Measurements from ENCODE around the gene SPINK4.

The SPINK4 gene

DNA sequence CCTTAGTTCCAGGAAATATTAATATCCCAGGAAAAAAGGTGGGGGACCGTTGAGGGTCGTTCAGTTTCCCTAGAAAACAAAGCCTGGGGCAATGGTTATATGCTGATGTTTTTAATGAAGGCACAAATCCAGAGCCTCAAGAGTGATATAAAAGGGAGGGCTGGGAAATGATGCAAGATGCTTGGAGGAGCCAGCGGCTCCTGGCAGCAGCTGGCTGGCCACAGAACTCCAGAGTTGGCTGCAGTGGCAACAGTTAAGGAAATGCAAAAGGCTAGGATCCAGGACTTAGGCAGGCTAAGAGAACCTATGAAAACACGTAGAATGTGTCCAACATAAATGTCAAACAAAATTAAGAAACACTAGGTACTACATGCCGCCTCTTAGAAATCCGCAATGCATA lies 41.8 kb upstream of the SPINK4 start:
- Histone ChIP-seq H3K27me3 (ENCODE audit: insufficient read depth, low read depth, severe bottlenecking) (no peaks in the 10 kb centered on the region), H3K36me3 (no peaks in the 10 kb centered on the region), H3K27ac (no peak overlapping the region), H3K9me3 (ENCODE audit: severe bottlenecking) (no peaks in the 10 kb centered on the region), H3K4me3 (ENCODE audit: low read depth, low read length) (no peak overlapping the region)
- no peak for DNase-seq
- TF ChIP-seq, protein P1, sequence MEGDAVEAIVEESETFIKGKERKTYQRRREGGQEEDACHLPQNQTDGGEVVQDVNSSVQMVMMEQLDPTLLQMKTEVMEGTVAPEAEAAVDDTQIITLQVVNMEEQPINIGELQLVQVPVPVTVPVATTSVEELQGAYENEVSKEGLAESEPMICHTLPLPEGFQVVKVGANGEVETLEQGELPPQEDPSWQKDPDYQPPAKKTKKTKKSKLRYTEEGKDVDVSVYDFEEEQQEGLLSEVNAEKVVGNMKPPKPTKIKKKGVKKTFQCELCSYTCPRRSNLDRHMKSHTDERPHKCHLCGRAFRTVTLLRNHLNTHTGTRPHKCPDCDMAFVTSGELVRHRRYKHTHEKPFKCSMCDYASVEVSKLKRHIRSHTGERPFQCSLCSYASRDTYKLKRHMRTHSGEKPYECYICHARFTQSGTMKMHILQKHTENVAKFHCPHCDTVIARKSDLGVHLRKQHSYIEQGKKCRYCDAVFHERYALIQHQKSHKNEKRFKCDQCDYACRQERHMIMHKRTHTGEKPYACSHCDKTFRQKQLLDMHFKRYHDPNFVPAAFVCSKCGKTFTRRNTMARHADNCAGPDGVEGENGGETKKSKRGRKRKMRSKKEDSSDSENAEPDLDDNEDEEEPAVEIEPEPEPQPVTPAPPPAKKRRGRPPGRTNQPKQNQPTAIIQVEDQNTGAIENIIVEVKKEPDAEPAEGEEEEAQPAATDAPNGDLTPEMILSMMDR (IDR thresholded peaks at IDR 0.05; ENCODE audit: low read depth, low read length), result no peak

DNA sequence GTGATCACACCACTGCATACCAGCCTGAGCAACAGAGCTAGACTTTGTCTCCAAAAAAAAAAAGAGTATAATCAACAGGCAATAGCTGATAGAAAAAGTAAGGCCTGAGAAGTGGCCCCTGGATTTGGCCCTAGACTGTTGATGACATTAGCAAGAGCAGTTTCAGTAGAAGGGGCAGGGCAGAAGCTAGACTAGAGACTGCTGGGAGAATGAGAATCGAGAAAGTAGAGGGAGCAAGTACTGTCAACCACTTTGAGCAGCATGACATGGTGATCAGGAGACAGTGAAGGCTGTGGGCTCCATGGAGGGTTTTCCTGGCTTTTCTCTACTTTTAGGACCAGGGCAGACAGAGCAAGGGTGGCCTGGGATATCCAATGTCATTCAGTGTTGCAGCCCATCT lies 37.9 kb upstream of the SPINK4 start:
- Histone ChIP-seq H3K9me3 (ENCODE audit: severe bottlenecking) (no peaks in the 10 kb centered on the region), H3K27ac (no peak overlapping the region), H3K36me3 (no peaks in the 10 kb centered on the region), H3K4me3 (ENCODE audit: low read depth, low read length) (no peak overlapping the region), H3K27me3 (ENCODE audit: insufficient read depth, low read depth, severe bottlenecking) (no peaks in the 10 kb centered on the region)
- DNase-seq, result no peak
- TF ChIP-seq, protein P1 (IDR thresholded peaks at IDR 0.05; ENCODE audit: low read depth, low read length), result no peak

DNA sequence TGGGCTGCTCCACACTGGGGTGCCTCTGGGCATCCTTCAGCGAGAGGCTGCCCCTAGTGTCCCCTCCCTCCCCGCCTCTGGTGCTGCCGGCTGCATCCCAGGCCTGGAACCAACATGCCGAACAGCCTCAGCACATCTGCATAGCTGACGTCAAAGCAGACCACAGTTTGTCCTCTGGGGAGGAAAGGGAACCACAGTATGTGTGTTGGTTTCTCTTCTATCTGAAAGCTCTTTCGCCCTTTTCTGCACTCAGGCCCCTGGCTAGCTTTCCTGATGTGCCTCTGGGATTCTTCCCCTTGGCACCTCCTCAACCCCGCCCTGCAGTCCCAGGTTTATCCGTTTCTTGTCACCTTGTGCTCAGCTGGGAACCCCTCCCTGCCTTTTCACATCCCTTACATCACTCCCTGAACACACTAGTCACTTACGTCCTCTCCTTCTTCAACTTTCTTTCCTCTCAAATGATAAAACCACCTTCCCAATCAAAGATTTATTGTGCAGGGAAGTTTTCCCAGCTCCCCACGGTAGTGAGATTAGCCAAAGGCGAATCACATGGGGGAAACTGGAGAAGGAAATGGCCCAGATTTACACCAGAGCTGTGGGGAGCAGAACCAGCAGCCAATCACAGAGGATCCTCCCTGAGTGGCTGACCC lies 37.3 kb upstream of the SPINK4 start:
- no peak overlapping the region for H3K4me3 ChIP-seq (ENCODE audit: low read depth, low read length)
- DNase-seq, result no peak
- no peak overlapping the region for H3K27ac ChIP-seq

DNA sequence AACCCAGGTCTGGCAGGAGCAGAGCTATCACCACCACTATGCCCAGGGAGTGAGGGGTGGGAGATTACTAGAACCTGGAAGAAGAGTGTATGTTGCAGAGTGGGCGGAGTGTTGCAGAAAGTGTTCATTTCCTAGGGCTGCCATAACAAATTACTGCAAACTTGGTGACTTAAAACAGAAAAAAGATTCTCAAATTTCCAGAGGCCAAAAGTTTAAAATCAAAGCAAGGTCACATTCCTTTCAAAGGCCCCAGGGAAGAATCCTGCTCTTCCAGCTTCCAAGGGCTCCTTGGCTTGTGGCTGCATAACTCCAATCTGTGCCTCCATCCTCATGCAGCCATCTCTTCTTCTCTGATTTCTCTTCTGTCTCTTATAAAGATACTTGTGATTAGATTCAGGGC lies 30.6 kb upstream of the SPINK4 start:
- Histone ChIP-seq H3K4me3 (ENCODE audit: low read depth, low read length) (no peak overlapping the region), H3K27ac (no peak overlapping the region), H3K27me3 (ENCODE audit: insufficient read depth, low read depth, severe bottlenecking) (no peaks in the 10 kb centered on the region), H3K9me3 (ENCODE audit: severe bottlenecking) (no peaks in the 10 kb centered on the region), H3K36me3 (no peaks in the 10 kb centered on the region)
- TF ChIP-seq, protein P1 (IDR thresholded peaks at IDR 0.05; ENCODE audit: low read depth, low read length), result no peak
- DNase-seq, result no peak

More for the DNA sequence above, 37.3 kb upstream of the SPINK4 start:
- TF ChIP-seq, protein P1 (IDR thresholded peaks at IDR 0.05; ENCODE audit: low read depth, low read length), result no peak
- H3K27me3 ChIP-seq (ENCODE audit: insufficient read depth, low read depth, severe bottlenecking), result no peaks in the 10 kb centered on the region
- no peaks in the 10 kb centered on the region for H3K36me3 ChIP-seq
- no peaks in the 10 kb centered on the region for H3K9me3 ChIP-seq (ENCODE audit: severe bottlenecking)

DNA sequence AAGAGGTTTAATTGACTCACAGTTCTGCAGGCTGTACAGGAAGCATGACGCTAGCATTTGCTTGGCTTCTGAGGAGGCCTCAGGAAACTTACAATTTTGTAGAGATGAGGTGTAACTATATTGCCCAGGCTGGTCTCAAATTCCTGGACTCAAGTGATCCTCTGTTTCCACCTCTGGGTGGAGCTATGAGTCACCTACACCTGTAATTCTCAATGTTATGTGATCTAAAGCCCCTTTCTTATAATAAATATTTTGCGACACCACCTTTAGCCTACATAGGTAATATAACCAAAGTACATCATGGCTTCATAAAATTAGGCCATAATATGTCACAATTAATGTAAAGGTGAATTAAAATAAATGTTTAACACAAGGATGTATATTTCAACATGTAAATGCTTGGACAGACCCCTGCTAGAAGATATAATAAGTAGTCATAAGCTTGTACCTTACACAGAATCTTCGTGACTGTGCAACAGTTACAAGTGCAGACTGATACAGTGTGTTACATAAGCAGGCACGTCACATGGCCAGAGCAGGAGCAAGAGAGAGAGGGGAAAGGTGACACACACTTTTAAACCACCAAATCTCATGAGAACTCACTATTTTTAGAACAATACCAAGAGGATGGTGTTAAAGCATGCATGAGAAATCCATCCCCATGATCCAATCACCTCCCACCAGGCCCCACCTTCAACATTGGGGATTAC lies 29.8 kb upstream of the SPINK4 start:
- Histone ChIP-seq H3K36me3 (no peaks in the 10 kb centered on the region), H3K27ac (no peak overlapping the region), H3K4me3 (ENCODE audit: low read depth, low read length) (no peak overlapping the region), H3K27me3 (ENCODE audit: insufficient read depth, low read depth, severe bottlenecking) (no peaks in the 10 kb centered on the region), H3K9me3 (ENCODE audit: severe bottlenecking) (no peaks in the 10 kb centered on the region)
- DNase-seq, result no peak
- TF ChIP-seq, protein P1 (IDR thresholded peaks at IDR 0.05; ENCODE audit: low read depth, low read length), result no peak
